ENCODE data around the gene KCND1.
"Not testable (repeated sequence)": the region's sequence is repeated elsewhere in the genome, so short reads cannot be mapped to it uniquely, and the experiment has no call there.

Gene KCND1

GRCh38 chrX:48971249-48972219 is at the start of gene KCND1:
TSS of gene KCND1 (minus strand) at chrX:48971844. CDS start at chrX:48970271, 1,573 bp downstream.
- DNase-seq (ENCODE audit: low spot score) (no peak), FAIRE-seq (no peak)

DNA sequence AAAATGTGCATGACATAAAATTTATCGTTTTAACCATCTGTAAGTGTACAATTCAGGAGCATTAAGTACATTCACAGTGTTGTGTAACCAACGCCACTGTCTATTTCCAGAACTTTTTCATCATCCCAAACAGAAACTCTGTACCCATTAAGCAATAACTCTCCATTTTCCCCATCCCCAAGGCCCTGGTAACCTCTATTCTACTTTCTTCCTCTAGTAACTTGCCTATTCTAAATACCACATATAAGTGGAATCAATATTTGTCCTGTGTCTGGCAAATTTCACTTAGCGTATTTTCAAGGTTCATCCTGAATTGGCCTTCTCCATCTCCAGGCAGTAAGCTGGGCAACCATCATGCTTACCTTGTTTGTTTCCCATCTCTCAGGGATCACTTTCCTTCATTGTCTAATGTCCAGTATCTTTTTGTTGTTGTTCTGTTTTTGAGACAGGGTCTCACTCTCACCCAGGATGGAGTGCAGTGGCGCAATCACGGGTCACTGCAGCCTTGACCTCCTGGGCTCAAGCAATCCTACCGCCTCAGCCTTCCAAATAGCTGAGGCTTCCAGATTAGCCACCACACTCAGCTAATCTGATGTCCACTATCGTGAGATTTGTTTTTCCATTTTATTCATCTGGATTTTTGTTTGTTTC is 48.1 kb upstream of the KCND1 start:
- DNase-seq (ENCODE audit: low spot score) = no peak

DNA sequence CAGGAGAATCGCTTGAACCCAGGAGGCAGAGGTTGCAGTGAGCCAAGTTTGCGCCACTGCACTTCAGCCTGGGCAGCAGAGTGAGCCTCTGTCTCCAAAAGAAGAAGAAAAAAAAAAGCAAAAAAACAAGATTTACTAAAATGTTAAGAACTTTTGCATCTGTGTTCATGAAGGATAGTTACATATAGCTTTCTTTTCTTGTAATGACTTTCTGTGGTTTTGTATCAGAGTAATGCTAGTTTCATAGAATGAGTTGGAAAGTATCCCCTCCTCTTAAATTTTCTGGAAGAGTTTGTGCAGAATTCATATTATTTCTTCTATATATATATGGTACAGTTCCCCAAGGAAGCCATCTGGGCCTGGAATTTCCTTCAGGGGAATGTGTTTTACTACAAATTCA is 47.4 kb upstream of the KCND1 start:
- DNase-seq (ENCODE audit: low spot score) = no peak

More for the DNA sequence above, 48.1 kb upstream of the KCND1 start:
- no peak for FAIRE-seq

DNA sequence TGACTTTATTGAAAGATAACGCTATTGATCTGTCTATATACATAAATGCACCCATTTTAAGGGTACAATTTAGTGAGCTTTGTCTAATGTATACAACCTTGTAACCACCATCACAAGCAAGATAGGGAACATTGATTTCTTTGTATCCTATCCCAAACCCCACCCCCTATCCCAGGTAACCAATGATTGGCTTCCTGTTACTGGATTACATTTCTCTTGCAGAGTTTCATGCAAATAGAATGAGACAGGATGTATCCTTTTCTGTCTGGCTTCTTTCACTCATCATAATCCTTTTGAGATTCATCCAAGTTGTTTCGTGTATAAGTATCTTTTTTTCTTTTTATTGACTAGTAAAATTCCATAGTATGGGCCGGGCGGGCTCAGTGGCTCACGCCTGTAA is 32.1 kb upstream of the KCND1 start:
- FAIRE-seq (no peak), DNase-seq (ENCODE audit: low spot score) (no peak)

More for the DNA sequence above, 47.4 kb upstream of the KCND1 start:
- no peak for FAIRE-seq

DNA sequence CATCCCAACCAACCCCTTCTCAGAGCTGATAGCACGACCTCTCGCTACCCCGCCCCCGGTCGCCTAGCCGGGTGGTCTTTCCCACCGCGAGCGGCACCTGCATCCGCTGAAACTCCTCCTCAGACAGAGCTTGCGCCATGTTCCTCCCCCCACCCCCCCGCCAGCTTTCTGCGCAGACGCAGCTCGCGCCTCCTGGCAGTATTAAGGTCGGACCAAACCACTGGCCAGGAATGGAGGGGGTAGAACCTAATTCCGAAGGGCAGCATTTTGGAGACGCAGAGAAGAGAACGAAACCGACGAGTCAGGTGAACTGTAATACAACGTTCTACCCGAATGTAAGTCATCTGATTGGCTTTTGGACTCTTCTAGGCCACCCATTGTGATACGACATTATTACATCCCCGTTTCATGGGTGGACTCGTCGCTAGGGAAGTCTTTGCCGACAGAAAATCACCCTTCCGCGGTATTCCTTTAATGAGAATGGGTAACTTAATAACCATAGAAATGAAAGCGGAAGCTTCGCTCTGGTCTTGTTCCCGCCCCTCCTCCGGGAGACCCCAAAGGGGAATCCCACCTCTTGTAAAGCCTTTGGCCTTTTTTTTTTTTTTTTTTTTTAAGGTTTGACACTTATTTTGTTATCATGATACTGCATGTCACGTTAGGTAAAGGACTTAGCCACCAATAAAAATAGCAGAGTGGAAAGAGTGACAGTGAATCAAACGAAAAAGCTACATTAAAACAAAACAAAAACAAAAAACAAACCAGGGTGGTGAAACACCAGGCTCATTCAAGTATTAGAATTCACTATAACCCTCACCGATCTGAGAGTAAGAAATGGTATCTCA is 30.7 kb upstream of the KCND1 start, which contains the start of gene GRIPAP1:
Gene GRIPAP1, minus strand, starts transcription at position 174 of the 845 bp plus-strand sequence. Its CDS starts 35 bp downstream, at position 139.
- peak; percentile 88 for FAIRE-seq

GRCh38 chrX:49001521-49002090 is 30.0 kb upstream of the KCND1 start:
- FAIRE-seq (no peak), DNase-seq (ENCODE audit: low spot score) (peak; percentile 6)

More for the DNA sequence above, 30.7 kb upstream of the KCND1 start, which contains the start of gene GRIPAP1:
- peak; percentile 66 for DNase-seq (ENCODE audit: low spot score)

DNA sequence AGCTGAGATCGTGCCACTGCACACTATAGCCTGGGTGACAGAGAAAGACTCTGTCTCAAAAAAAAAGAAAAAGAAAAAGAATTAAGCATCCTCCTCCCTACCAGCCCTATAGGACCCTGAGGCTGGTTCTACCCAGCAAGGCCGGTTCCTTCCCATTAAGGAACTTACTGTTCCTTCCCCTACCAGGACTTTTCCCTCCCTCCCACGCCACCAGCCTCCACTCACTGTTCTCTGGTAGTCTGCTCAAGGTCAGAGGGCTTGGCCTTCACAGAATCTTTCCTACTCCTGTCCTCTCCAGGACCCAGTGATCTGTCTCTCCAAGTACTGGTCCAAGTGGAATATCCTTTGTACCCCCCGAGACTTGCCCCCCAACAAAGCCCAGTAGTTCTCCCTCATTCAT is 29.0 kb upstream of the KCND1 start:
- no peak for DNase-seq (ENCODE audit: low spot score)
- no peak for FAIRE-seq

GRCh38 chrX:48999030-48999429 is 27.4 kb upstream of the KCND1 start:
- no peak for FAIRE-seq
- DNase-seq (ENCODE audit: low spot score) = no peak

- FAIRE-seq (no peak), DNase-seq (ENCODE audit: low spot score) (no peak)
Observed at GRCh38 chrX:48998391-48998790, 26.7 kb upstream of the KCND1 start.

DNA sequence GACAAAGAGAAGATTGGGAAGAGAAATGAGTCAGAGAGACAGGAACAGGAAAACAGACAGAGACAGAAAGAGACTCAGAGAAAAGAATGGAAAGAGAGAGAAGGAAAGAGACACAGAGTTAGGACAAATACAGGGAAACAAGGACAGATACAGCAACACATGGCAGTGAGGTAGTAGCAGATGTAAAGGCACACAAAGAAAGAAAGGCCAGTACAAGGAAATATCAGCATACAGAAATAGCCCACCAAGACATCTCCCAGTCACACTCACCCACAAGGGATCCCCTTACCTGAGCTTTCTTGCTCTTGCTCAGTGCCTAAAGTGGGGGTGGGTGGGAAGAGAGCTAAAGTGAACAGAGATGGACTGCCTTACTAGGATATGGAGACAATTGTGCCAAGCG is 26.2 kb upstream of the KCND1 start:
- DNase-seq (ENCODE audit: low spot score) = no peak
- no peak for FAIRE-seq

GRCh38 chrX:48997455-48997854 is 25.8 kb upstream of the KCND1 start:
- FAIRE-seq (no peak), DNase-seq (ENCODE audit: low spot score) (no peak)

GRCh38 chrX:48996969-48997368 is 25.3 kb upstream of the KCND1 start:
- no peak for FAIRE-seq
- DNase-seq (ENCODE audit: low spot score) = no peak

DNA sequence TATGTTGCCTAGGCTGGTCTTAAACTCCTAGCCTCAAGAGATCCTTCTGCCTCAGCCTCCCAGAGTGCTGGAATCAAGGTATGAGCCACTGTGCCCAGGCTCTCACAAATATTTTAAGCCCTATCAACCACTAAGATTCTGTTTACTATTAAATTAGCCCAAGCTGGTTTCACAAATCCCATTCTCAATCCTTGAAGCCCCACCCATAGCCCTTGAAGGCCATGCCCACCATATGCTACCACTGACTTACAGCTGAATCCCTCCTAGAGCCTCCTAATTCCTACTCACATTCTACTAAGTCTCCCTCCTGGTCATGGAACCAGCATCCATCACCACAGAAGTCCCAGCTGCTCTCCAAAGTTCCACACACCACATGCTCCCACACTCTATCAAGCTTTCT is 20.7 kb upstream of the KCND1 start:
- FAIRE-seq (no peak), DNase-seq (ENCODE audit: low spot score) (no peak)

GRCh38 chrX:48989483-48989882 is 17.8 kb upstream of the KCND1 start:
- no peak for DNase-seq (ENCODE audit: low spot score)
- no peak for FAIRE-seq

DNA sequence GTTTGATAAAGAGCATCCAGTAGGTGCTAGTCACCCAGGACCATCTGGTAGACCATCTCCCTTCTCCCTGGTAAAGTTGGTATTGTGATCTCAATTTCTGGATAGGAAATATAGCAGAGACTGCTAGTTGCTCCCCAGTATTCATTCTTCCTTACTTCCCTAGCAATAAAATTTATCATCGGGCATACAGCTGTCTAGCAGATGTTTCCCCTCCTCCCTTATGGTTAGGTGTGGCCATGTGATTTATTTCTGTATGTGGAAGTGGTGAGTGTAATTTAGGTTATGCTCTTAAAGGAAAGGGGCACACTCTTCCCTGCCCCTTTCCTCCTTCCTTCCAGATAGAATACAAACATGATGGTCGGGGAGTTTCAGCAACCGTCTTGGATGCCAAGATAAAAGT is 12.3 kb upstream of the KCND1 start:
- DNase-seq (ENCODE audit: low spot score) = no peak
- FAIRE-seq = no peak

GRCh38 chrX:48983081-48983480 is 11.4 kb upstream of the KCND1 start:
- DNase-seq (ENCODE audit: low spot score) (no peak), FAIRE-seq (no peak)

GRCh38 chrX:48981178-48981577 is 9.5 kb upstream of the KCND1 start:
- no peak for DNase-seq (ENCODE audit: low spot score)
- FAIRE-seq = no peak

DNA sequence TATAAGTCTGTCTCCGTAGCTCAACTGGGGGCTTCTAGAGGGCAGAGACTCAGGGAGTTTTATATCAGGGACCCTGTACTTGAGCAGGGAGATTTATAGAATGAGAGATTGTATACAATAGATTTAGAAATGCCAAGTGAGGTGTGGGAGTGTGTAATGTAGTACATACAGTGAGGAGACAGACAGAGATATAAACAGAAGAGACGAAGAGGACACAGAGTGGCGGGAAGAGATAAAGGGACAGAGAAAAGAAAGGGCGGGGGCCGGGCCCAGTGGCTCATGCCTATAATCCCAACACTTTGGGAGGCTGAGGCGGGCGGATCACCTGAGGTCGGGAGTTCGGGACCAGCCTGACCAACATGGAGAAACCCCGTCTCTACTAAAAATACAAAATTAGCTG is 8.7 kb upstream of the KCND1 start:
- not testable (repeated sequence) for DNase-seq (ENCODE audit: low spot score); FAIRE-seq

- DNase-seq (ENCODE audit: low spot score) (no peak), FAIRE-seq (no peak)
Observed at GRCh38 chrX:48978226-48978625, 6.6 kb upstream of the KCND1 start.

- DNase-seq (ENCODE audit: low spot score) (no peak), FAIRE-seq (no peak)
Observed at GRCh38 chrX:48976086-48976485, 4.4 kb upstream of the KCND1 start.

DNA sequence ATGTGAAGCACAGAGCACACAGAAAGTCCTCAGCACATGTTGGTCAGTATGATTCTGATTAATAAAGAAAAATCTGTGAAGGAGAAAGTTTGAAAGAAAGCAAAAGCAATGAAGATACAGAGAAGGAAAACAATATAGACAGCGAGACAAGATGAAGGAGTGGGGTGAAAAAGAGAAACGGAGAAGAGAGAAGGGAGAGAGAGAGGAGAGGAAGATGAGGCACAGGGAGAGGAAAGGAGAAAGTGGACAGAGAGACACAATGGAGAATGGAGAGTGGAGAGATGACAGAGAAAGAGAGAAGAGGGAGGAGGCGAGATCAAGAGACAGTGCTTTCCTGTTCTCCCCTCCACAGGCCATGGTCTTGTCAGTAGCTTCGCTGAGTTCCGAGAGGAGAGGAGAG is 3.9 kb upstream of the KCND1 start:
- DNase-seq (ENCODE audit: low spot score) = no peak
- no peak for FAIRE-seq

All from RCC 7860 (cell line).